Stimulated activated CD4-positive, alpha-beta T cell treated with anti-CD3 and anti-CD28 coated beads, Interleukin-12 subunit alpha, Interleukin-12 subunit beta, amount 100 ng/mL, for 48 hours (primary cell): ENCODE results near the gene TRIO.

ENCODE experiments used
- DNase-seq, 3 donors: peaks; one replicate each; pipeline ENCODE4 v3.0.0-alpha.2; 2020; ENCODE audit warnings: low read depth in 2 of 3, low spot score in 1 of 3

Gene TRIO

DNA sequence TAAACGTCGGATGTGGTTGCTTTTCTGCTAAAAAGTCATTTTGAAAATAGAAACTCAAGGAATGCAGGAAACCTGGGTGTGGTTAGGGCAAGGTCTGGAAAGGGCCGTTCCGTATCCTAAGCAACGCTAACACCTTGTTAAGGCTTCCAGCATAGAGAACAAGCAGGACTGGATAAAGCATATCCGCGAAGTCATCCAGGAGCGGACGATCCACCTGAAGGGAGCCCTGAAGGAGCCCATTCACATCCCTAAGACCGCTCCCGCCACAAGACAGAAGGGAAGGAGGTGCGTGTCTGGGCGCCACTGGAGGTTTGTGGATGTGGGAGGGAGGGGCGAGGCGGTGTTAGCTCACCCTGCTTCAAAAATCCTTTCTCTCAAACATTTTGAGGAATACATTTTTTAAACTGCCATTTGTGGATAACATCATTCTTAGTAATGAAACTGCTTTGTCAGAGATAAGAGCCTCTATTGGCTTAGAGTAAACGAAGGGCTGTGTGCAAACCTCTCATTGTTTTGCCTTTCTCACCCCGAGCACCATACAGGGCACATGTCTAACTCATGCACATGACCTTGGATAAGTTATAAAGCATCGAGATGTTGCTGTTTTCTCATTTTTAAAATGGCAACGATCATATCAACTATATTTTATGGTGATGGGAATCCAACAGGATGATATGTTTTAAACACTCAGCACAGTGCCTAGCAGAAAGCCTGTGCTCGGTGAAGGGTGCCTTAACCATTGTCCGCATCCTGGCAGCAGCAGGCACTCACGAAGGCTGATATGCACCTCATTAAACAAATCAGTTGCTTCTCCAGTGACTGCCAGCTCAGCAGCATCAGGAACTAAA, 262.8 kb downstream of the TRIO start:
- no peak for DNase-seq

DNA sequence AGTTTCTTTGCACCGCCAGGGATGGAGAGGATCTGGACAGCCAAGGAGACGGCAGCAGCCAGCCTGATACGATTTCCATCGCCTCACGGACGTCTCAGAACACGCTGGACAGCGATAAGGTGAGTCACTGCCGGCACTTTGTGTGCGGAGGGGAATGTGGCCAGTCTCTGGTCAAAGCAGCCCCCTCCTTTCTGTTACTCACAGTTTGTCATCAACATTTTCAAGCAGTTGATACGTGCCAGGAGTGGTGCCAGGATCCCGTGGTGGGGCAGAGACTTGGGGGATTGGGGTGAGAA, 263.4 kb downstream of the TRIO start:
- DNase-seq, result no peak

DNA sequence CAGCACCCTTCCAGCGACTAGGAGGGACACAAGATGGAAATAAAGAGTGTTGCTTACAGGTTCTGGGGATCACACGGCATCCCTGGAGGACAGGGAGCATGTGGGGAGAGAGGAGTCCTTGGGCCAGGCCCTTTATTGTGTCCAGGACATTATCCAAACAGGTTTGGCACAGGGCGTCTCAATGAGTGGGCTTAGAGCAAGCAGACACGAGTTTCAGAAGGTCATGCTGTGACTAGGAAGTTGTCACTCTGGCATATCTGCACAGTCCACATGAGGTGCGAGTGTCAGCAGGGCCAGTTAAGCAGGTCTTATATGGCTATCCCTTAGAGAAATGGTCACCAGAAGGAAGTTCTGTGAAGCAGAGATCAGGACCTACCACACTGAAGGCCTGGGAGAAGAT, 263.9 kb downstream of the TRIO start:
- DNase-seq, result no peak

DNA sequence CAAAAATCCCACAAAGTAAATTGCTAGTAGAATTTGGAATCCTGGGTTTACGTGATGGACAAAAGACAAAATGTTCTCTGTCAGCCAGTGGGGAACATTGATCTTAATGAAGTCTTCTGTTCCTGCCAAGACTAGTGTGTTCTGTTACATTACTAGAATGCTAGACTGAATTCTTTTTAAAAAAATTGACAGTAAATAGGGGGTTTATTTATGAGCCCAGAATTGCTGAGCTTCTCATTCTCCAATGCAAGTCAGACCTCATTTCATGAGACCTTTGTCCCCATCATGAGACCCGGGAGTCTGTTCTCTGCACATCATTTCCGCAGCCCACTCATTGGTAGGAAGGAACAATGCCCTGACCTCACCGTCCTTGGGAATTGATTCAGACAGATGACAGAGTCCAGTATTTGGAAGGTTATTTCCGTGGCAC, 264.6 kb downstream of the TRIO start:
- no peak for DNase-seq

DNA sequence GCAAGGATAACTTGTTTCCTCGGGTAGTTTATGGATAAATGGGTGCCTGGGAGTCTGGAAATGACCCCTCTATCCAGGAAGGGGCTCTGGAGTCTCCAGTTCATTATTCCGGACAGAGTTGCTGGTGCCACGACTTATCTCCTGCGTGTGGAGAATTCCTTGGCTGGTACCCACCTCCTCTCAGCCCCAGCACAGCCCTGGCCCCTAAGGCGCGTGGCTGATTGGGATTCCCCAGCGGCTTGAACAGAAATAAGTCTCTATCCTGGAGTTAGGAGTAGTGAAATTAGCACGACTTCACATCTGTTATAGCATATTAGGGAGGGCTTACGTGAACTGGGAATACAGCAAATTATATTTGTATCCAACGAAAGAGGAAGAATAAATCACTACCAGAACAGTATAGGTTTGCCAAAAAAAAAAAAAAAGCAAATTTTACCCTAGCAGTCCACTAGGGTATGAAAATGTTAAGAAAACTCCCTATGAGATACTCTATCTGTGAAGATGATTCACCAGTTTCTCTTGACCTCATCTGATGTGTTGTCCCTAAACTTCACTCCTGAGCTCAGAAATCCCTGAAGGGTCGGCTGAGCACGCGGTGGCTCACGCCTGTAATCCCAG, 265.9 kb downstream of the TRIO start:
- no peak for DNase-seq

DNA sequence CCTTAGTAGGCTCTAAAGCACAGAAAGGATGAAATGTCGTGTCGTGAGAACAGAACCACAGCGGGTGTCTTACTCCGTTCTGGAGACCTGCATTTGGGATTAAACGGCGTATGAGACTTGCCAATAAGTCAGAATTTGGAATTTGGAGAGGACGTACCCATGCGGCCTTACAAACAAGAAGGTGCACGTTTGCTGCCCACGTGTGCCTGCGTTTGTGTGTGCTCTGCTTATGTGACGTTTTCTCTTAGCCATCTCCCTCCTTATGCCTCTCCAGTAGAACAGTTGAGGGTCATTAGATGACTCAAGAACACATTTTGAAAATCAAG, 266.9 kb downstream of the TRIO start:
- DNase-seq, result no peak

DNA sequence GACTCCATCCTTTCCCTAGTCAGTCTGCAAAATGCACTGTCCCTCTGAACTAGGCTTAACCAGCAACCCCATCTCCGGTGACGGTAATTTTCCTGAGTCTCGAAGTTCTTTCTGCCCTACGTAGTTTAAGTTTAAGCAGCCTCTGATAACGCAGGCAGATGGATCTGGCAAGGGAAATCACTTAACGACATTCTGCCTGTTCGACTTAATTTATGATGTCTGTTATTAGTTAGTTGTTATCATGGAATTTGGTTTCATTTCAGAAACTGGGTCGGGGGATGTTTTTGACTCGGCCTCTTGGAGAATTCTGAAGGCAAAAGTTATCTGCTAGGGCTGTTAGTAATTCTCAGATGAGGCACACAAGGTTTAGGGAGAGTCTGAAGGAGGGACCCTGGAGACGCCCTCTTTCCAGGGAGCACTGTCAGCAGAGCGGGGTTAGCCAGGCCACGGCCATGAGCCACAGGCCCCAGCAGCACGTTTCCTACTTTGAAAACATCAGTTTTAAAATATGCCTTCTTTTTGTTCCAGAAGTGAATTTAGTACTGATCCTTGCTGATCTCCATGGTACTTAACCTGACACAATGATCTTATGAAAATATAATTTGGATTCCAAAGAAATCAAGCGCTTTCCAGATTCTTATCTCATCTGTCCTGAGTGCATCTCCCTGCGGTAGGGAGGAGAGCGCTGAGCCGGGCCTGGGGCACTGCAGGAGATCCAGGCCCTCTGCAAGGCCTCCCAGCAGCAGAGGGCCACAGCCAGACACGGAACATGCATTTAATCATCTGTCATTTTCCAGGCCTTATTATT, 267.5 kb downstream of the TRIO start:
- DNase-seq, result no peak

DNA sequence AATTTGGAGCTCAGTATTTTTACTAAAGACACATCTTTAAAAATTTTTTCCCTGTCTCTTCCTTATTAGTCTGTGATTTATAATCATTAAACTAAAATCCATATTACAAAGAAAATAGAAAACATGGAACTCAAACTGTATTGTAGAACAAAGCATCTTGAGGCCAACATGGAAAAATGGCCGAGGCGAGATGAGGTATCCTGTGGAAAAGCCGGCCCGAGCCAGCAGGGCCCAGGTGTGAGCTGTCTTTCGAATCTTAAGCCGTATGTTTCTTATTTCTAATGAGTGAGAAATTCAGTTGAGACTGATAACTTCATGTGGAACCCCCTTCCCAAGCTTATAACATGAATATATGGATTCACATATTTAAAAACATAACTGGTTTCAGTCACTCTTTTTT, 268.1 kb downstream of the TRIO start:
- DNase-seq, result no peak

DNA sequence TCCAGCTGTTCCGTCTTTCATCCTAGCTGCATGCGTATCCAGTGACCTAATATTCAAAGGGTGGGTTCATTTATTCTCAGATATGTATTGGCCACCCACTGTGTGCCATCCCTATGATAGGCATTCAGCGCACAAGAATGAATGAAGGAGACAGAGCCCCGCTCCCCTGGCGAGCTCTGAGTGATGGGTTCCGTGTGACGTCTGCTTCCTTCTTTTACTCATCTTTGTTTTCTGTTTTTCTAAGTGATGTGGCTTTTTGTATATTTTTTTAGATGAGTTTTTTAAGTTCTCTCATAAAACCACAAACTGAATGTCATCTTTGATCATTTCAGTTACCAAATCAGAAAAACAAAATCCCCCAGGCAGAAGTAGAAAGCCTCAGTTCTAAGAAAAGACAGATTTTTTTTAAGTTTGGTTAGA, 270.2 kb downstream of the TRIO start:
- peak in 1 of 3 donors; percentile 16 for DNase-seq

DNA sequence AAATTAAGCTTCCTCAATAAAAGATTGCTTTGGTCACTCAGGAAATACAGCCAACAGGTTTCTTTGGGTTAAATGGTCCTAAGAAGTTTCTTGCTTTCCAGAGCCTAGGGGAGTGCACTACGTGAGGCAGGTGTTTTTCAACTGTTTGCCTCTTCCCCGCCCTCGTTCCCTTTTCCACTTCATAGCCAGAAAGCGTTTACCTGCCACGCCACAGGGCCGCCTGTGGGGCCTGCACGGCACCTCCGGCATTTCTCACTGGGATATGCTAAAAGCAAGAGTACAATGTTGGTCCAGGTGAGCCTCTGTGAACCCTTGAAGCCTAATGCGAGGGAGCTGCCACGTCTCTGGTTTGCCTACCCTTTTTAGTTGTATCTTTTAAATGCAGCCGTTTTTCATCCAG, 270.9 kb downstream of the TRIO start:
- DNase-seq, result no peak

DNA sequence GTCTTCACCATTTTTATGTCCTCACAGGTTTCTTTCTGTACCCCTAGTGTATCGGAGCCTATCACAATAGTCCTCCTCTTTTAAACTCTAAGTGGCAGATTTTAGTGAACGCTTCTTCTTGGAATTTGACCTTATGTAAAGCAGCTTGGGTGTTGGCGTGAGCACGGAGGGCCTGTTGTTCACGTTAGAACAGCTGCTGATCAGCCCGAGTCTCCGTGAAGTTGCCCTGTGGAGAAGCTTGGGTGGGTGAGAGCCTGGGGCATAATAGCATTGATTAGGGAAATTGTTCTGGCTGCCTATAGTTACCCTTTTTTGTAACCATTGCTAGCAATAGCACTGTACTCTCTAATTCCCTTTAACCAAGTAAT, 271.5 kb downstream of the TRIO start:
- DNase-seq, result no peak

DNA sequence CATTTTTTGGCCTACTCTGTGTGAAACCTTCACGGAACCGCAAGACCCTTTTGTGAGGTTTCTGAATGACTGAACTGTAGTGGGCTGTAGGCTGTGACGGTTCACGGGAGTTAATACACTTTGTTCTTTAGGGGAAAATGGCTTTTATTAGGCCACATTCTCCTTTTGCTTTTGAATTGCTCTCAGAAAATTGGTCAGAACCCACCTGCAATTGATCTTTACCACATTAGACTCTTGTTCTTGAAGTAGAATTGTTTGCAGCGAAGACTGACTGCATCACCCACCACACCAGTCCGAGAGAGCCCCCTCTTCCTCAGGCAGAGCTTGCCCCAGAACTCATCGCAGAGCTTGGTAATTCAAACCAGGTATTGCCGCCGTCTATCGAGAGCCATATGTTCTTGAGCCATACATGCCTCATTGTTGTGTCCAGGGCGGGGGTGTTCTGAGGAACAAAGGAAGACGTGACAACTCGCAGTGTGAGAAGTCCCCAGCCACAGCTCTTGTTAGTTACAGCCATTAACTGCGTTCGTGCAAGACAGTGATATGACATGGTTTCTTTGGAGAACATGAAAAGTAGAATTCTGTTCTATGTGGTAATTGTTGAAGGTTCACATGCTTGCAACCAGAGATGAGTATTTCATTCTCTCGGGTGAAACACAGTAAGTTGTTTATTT, 272.0 kb downstream of the TRIO start:
- peak in 2 of 3 donors; percentile 14 to 32 for DNase-seq

DNA sequence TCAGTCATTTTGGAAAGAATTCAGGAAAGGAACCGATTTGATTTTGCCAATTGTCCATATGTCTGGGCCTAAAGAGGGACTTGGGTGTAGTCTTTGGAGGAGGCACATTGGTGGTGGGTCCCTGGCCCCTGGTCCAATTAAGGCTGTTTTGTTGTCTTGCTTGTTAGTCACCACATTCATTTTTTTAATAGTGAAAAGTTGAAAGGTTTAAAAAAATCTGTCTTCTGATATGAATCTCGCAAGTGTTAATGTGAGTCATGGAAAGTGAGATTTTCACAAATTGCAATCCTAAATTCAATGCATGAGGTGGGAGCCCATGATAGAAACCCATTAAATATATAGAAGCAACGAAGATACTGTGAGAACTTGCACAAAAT, 272.5 kb downstream of the TRIO start:
- no peak for DNase-seq

DNA sequence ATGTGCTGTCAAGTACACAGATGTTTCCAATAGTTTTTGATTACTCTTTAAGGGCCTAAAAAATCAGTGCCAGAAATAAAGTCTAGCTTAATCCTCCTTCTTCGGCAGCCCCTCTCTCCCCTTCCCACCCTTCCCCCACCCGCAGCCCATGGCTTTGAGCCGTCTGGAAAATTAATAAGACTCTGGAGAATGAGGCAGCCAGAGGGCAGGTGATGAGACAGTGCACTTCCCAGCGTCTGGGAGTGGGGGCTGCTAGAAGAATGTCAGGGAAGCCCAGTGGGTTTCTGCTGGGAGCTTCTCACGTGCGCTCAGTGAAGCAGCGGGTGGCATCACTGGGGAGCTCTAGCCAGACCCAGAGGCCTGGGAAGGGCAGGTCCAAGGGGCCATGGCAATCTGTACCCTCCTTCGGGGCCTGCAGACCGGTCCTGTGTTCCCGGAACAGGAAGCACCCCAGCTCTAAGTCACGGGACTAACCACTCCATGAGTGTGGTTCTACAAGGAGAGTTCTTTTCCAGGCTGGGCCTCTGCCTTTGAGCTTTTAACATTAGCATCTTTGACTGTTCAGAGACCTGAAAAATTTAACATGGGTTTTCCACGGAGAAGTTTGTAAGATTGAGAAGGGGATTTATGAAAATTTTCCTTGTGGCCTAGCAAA, 273.6 kb downstream of the TRIO start:
- DNase-seq, result no peak

DNA sequence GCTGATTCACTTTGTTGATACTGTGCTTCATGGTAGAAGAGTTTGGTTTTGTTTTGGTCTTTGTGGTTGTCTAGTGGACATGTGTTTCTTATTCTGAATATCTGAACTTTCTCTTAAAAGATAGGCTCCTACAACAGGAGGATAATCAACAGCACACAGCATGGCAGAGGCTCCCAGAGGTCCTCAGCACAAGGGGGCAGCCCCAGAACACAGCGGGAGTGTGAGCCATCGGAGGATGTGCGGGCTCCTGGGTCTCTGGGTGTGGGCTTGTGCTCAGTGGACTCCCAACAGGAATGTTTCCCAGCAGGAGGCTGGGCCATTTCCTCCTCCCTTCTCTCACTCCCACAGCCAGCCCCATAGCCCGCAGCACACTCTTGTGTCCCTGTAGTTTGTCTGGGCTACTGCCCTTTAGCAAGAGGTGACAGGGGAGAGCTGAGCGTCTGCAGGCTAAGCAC, 274.2 kb downstream of the TRIO start:
- DNase-seq, result no peak

DNA sequence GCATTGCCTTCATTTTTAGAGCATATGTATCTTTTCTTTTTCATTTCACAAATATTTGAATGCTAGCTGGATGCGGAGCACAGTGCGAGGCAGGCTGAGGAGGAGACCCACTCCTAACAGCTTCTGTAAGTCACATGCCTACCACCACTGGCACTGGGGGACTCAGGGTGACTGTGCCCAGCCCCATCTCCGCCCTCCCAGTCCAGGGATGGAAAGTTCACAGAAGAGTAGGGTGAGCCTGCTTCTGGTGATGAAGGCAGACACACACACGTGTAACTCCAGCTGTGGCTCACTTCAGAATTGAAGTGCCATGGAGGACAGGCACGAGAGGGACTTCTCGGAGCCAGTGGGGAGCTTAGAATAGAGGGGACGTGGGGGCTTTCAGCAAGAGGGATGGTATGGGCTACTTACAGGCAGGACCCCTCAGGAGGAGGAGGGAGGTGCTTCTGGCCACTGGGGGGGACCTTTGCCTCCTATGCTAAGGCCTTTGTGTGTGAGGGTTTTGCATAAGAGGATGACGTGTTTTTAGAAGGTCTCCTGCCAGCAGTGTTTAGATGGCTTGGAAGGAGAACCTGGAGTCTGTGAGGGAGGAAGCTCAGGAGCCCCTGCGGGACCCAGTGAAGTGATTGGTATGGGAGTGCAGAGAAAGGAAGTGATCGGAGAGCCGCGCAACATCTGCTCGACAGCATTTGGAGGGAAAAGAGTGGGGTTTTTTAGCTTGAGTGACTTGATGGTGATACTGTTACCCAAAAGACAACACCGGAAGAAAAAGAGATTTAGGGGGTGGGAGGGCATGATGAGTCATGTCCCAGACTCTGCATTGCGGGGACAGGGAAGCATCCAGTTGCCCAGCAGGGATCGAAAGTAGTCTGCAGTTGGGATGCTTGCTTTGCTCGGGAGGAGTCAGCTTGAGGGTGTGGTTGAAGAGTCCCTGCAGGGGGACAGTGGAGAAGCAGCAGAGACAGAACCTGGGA, 274.9 kb downstream of the TRIO start:
- DNase-seq, result no peak

DNA sequence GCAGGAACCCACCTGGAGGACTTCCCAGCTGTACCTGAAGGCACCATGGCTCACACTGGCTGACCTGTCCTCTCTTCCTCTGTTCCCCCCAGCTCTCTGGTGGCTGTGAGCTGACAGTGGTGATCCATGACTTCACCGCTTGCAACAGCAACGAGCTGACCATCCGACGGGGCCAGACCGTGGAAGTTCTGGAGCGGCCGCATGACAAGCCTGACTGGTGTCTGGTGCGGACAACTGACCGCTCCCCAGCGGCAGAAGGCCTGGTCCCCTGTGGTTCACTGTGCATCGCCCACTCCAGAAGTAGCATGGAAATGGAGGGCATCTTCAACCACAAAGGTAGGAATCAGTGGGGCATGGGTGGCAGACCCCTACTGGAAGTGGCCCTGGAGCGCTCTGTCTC, 276.5 kb downstream of the TRIO start:
- no peak for DNase-seq

DNA sequence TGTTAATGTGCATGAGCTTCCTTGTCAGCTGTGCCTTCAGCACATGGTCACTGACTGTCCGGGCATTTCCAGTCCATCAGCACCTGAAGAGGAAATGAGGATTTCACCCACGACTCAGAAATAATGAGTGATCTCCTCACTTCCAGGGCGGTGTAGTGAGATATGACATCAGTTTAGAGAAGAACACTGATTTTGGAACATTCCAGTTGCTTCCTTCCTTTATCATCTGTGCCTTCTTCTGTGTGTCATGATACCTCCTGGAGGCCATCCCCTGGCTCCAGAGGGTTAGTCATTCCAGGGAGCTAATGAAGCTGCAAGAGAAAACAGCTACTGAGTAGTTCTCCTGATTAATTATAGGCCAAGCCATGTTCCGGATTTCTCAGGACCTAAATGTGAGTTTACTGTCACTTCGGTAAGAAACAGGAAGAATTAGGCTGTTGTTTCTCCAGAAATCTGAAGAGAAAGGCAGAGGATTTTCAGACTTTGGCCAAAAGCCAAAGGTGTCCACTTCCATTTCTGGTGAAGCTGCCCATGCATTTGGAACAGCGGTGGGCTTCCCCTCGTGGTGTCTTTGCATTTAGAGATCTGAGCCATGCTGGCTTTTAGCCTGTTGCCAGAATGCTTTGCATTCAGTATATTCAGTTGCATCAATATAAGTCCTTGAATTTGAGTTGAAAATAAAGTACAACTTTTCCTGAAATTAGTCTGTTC, 277.1 kb downstream of the TRIO start:
- DNase-seq, result no peak

DNA sequence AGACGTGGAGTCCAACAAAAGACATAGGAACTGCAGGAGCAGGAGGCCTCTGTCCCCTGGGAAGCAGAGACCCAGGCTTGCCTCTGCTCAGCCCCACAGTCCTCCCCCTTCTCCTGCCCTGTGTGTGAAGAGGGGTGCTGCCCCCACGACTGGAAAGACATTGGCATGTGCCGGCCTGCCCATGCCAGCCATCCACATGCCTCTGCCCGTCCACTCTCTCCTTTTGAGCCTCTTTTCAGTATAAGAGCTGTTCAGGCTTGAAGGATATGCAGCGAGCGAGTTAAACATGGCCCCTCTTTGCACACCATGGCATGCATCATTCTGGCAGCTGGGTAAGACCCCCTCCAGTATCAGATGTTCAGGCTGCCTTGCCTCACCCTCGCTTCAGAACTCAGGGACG, 278.7 kb downstream of the TRIO start:
- DNase-seq, result no peak
